Putamen (tissue), 1 donor: ENCODE measurements around the gene SBDS.

Experiments used
- DNase-seq: peaks from one replicate; pipeline ENCODE4 v3.0.0-alpha.2; 2016; ENCODE audit warnings: low spot score

SBDS gene

GRCh38 chr7:66937940-66938339, 57.4 kb downstream of the SBDS start:
- DNase-seq, result no peak
